G401 (cell line): ENCODE measurements around the gene MYOZ1. TPM values are rescaled to one million over a fixed set of nuclear protein-coding genes. Genes with fewer than 3 reads are reported as not detected.
"Not testable (repeated sequence)": the region's sequence is repeated elsewhere in the genome, so short reads cannot be mapped to it uniquely, and the experiment has no call there.

Experiments used
- DNase-seq: peaks from one replicate; pipeline ENCODE4 v3.0.0-alpha.2; 2015; ENCODE audit warnings: low spot score
- in situ Hi-C: cut with HindIII; loops from 2 replicates; pipeline ENCODE4 v1.10.0; 2016; ENCODE audit warnings: low sequenced_read_pairs, mixed read lengths
- total RNA-seq: library from RNA; depleted of rRNA; stranded (reverse); fragments of >200 nt; shearing (Covaris generic); gene quantifications from 2 replicates; pipeline ENCODE4 v1.2.3, GENCODE V29; 2014; rRNA removed

The MYOZ1 gene, protein sequence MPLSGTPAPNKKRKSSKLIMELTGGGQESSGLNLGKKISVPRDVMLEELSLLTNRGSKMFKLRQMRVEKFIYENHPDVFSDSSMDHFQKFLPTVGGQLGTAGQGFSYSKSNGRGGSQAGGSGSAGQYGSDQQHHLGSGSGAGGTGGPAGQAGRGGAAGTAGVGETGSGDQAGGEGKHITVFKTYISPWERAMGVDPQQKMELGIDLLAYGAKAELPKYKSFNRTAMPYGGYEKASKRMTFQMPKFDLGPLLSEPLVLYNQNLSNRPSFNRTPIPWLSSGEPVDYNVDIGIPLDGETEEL
- 1.2 TPM in 1 of 2 replicates, not detected in the other for total RNA-seq

DNA sequence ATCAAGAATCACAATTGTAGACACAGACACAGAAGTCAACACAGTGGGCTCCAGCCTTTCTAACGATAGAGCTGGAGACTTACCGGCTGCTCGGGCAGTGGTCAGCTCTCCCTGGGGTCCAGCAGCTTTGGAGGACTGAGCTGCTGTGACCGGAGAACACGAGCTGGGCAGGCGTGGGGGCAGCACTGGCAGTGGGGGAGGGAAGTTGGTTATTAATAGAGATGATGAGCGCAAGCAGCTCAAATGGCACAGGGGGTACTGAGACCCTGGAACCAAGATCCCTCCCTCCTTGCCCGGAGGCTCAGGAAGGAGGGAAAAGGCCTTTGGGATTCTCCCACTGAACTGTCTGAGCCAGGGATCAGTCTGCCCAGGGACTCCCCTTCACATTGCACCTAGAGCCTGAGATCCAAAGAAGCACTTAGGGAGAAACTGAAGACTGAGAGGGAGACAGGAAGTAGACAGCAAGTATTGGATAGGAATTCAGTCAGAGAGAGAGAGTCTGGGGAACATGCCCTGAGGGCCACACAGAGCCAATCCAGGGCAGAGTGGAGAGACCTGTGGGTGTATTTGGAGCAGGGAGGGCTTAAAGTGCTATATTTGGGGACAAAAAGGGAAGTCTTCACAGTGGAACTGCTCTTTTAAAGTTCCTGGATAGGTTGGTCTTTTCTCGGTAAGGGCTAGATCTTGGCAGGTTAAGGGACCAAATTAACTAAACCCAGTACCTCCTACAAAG is at the start of gene MYOZ1:
MYOZ1 (minus strand) TSS at position 147 of the 733 bp plus-strand sequence. CDS start 1,457 bp downstream, outside the sequence.
- in situ Hi-C loops, result no loop called here
- no peak for DNase-seq

DNA sequence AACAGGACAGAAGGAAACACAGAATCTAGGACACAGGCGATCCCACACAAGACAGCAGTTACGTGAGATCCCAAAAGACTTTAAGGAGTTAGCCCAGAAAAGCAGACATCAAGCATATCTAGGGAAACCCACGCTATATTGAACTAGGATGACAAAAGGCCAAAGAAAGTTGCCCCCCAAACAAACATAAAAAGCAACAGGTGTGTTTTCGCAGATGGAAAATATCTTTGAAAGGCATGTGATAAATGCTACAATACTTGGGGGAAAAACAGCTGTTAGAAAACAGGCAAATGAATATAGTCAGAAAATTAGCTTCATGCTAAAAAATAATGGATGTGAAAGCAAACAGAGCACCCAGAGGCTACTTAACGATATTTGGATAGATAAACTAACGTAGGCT is 49.5 kb upstream of the MYOZ1 start:
- in situ Hi-C loops, DNase-seq: not testable (repeated sequence)

DNA sequence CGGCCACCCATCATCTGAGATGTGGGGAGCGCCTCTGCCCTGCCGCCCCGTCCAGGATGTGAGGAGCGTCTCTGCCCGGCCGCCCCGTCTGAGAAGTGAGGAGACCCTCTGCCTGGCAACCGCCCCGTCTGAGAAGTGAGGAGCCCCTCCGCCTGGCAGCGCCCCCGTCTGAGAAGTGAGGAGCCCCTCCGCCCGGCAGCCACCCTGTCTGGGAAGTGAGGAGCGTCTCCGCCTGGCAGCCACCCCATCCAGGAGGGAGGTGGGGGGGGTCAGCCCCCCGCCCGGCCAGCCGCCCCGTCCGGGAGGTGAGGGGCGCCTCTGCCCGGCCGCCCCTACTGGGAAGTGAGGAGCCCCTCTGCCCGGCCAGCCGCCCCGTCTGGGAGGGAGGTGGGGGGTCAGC is 48.3 kb upstream of the MYOZ1 start:
- in situ Hi-C loops, DNase-seq: not testable (repeated sequence)

DNA sequence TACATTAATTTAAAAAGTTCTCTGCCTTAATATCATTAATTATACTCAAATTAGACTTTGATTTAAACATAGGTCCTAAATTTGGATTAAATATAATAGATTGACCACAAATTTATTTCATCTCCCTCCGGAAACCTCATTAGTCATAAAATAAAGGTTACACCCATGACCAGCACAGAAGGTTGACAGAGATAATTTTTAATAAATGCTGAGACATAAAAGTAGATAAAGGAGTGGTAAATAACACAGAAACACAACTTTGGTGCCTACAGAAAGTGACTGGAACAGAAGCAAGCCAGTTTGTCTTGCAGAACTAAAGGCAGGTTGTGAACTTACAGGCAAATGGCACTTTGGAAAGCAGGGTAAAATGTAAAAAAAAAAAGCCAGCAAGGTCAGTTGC is 46.4 kb upstream of the MYOZ1 start:
- DNase-seq, in situ Hi-C loops: not testable (repeated sequence)

DNA sequence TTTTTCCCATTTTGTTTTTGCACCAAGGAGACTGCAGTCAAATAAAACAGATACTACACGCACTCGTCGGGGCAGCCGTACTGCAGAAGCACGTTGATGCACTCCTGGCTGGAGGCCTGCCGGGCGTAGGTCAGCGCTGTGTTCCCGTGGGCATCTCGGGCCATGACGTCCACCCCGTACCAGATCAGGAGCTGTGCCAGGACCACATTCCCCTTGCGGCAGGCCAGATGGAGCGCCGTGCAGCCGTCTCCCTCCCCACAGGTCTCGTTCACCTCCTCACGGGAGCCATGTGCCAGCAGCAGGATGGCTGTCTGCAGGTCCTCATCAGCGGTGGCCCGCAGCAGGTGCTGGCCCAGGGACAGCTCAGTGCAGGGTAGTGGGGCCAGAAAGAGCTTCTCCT is 33.3 kb upstream of the MYOZ1 start:
- in situ Hi-C loops, DNase-seq: not testable (repeated sequence)

DNA sequence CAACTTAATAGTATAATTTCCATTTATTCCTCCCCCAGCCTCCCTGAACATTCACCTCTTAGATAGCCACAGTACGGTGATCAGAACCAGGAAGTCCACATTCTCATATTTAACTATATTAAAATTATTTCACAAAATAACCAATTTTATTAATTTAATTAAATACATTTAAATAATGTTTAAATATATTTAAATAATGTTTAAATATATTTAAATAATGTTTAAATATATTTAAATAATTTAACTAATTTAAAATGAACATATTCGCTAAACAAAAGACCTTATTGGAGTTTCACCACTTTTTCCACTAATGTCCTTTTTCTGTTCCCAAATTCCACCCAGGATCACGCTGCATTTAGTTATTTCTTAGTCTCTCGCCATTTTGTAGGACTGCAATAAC is 27.1 kb upstream of the MYOZ1 start:
- in situ Hi-C loops, DNase-seq: not testable (repeated sequence)

DNA sequence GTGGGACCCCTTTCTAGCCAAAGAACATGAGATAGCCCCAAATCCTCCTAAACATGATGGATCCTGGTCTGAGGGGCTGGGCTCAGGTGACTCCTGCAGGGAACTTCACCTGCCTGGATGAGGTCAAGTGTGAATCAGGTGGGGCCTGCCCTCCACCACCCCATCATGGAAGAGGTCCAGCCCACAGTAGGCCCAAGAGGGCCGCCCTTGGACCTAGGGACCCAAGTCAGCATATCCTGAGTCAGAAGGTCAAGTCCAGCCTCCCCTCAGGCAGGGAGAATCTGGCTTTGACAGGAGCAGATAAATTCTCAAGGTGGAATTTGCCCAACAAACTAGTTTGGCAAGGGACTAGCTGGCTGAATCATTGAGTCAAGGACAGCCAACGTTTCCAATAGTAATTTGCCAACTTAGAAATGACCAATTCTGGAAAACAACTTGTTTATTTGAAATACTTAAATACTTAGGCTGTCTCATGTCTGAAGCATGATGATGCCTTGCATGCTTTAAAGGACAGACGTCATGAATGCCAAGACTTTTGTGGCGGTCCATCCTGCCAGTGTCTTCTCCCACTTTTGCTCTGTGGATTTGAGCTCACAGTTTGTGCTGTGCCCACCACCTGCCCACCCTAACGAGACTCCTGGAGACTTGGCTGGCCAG is 25.0 kb upstream of the MYOZ1 start:
- in situ Hi-C loops, DNase-seq: not testable (repeated sequence)

DNA sequence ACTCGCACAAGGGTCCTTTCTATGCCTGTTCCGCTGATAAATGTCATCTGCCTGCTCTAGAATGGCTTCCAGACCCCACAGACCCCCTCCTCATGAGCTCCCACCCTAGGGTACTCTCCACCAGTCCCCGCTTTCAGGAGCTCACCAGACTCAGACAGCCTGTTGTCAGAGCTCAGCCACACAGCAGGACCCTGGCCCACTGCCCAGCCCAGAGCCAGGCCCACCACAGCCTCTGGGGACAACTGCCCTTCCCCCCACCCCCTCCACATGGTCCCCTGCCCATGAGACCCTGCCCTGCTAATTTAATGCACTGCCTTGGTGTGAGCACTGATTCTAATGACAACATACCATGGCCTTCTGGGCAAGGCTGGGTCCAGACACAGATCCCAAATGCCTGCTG is 24.3 kb upstream of the MYOZ1 start:
- in situ Hi-C loops, DNase-seq: not testable (repeated sequence)

DNA sequence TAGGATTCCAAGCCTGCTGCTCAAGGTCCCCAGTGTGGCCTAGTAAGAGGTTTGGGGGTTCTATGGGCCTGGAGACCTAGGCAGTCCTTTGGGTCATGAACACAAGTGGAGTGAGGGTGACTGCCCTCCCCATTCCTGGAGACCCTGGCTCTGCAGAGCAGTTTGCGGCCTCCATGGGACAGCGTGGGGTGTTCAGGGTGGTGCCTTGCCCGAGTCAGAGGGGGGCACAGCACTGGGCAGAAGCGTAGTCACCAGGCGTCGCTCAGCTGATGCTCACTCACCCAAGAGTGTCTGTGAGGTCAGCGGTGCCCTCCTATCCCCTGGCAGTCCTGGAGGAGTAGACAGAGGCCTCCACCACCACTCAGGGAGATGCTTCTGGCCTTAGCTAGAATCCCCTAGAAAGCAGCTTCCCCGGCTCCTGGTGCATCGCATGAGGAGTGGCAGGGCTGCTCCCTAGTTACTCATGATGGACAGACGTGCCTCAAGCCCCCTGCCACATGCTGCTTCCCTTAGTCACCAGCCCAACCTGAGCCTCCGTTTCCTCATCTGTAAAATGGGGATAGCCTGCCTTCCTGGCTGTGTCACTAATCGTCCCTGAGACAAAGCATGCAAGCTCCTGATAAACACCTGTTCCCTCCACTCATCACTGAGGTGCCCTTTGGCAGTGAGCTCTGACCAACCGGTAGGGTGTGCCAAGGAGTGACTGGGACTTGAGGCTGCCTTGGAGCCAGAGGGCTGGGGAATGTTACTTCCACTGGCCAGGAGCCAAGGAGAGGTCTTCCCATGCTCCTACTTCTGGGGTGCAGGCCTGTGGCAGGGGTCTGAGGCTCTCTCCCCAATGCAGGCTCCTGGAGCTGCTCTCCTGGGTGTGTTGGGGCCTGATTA is 23.1 kb upstream of the MYOZ1 start:
- DNase-seq, in situ Hi-C loops: not testable (repeated sequence)

DNA sequence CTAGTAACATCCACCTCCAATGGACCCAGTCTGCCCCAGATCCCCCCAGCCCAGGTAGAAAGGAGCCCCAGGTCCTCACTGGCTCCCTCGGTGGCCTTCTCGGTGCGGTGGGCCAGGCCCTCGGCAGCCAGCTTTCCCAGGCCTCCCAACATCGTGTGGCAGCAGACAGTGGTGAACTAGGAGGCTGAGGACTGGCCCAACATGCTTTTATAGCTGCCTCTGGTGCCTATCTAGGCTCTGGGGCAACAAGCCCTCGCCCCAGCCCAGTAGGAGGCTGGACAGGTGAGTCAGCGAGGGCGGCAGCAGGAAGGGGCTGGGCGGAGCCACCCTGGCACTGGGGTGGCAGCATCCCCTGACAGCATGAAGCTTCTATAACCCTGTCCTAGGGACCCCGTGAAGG is 22.3 kb upstream of the MYOZ1 start:
- DNase-seq, in situ Hi-C loops: not testable (repeated sequence)

DNA sequence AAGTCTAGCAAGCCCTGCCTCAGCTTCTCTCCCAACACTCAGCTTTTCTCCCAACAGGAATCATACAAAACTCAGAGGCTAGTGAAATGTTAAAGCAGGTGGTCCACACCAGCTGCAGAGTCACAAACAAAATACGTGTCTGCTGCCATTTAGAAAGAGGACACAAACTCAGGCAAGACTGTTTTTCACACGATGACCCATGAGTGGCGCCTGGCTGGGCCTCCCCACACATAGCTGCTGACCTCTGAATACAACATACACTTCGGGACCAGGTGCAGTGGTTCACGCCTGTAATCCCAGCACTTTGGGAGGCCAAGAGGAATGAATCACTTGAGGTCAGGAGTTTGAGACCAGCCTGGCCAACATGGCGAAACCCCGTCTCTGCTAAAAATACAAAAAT is 21.4 kb upstream of the MYOZ1 start:
- in situ Hi-C loops, DNase-seq: not testable (repeated sequence)

DNA sequence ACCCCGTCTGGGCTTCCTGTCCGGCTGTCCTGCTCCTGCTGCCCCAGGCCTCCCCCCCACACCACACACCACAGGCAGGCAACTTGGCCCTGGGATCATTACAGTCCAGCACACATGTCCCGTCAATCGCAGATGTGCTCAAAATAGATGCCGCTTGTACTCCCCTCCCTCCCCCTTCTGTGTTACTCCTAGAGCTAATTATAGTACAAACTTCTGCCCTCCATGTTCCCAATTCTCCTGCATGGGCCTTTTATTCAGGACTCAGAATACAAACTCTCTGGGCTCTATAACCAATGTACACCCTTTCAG is 14.7 kb upstream of the MYOZ1 start, which contains the start of gene SYNPO2L:
SYNPO2L (minus strand) TSS at position 40 of the 309 bp plus-strand sequence. CDS start 107 bp downstream, outside the sequence.
- in situ Hi-C loops, result no loop called here
- no peak for DNase-seq

DNA sequence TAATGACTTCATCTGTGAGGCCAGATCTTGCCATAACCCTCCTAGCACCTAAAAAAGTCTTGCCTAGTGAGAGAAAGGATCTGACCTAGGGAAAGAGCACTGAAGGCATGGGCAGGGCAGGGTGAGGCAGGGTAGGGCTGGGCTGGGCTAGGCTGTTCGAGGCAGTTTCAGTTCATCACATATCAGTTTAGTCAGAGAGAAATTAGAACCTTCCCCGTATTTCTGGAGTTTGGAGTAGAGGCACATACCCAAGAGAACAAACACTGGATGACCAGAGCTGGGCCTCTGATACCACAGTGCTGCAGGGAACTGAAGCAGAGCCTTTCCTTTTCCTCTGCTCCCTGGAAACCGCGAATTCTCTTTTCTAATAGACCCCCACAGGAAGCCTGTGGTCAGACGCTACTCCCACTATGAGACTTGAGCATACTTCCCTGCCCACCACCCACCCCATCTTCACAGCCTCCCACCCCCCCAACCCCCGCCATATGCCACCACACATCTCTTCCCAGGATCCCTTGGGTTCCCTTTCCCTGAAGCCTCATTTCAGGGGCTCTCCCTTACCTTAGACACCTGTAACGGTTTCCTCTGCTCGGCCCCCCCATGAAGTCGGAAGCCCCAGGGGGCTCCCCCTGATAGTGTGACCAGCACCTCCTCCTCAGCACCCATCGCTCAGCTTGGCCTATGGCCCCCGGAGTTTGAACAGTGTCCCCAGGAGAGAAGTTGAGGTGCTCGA is 14.1 kb upstream of the MYOZ1 start:
- in situ Hi-C loops, result no loop called here
- DNase-seq, result no peak

DNA sequence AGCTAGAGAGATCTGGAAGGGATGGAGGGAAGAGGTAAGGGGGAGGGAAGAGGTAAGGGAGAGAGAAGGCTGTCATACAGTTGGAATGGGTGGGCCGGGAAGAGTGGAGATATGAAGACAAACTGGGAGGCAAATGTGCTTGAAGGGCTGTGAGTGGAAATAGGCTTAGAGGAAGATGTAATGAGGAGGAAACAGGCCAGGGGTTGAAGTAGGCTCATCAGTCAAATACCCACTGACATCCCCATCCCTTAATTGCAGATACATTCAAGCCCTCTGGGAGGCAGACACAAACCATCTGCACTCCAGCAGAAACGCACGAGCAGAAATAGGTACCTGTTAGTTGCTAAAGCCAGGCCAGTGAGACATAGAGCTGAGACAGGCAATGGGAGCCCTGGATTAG is 12.4 kb upstream of the MYOZ1 start:
- peak; percentile 20 for DNase-seq
- in situ Hi-C loops, result no loop called here

DNA sequence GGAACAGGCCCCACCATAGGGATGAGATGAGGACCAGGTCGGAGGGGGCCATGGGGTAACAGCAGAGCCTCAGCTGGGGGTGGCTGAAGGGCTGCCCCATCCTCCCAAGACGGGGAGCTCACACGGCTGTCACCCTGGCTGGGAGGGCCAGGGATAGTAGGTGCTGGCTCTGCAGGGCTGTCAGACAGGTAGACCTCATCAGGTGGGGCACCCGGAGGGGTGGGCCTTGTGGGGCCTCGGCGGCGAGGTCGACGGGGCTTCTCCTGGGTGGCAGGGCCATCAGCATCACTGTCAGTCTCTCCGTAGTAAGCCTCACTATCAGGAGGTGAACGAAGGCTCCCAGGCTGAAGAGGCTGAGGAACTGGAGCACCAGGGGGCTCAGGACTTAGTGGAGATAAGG is 11.9 kb upstream of the MYOZ1 start:
- in situ Hi-C loops, result no loop called here
- no peak for DNase-seq

DNA sequence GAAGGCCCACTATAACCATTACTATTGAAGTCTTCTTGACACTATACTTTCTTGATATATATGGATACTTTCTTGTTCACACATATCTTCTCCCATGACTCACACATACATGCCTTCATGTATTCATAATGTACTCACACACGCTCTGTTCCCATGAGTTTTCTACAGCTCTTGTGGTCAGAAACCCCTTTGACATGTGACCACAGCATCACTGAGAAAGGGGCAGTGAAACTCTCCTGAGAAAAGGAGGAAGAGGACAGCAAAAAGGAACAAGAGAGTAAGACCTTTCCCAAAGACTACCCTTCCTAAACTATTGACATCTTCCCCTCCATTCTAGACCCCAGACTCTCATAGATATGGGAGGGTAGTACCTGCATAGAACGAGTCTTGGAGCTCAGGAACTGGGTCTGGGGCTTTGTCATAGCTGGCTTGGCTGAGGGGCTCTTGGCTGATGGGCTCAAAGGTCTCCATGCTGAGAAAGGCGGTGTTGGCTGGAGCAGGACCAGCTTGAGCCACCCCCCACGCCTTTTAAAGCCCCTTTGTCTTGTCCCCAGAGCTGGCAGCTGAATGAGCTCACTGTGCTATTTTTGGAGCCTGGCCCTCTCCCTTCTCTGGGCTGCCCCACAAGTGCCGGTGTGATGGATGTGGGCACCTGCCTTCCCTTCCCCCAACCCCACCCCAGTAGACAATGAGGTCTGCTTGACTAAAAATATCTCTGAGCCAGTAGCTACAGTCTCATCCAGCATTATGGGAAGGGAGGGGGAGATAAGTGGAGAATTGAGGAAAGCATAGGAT is 9.5 kb upstream of the MYOZ1 start:
- no peak for DNase-seq
- in situ Hi-C loops, result no loop called here

DNA sequence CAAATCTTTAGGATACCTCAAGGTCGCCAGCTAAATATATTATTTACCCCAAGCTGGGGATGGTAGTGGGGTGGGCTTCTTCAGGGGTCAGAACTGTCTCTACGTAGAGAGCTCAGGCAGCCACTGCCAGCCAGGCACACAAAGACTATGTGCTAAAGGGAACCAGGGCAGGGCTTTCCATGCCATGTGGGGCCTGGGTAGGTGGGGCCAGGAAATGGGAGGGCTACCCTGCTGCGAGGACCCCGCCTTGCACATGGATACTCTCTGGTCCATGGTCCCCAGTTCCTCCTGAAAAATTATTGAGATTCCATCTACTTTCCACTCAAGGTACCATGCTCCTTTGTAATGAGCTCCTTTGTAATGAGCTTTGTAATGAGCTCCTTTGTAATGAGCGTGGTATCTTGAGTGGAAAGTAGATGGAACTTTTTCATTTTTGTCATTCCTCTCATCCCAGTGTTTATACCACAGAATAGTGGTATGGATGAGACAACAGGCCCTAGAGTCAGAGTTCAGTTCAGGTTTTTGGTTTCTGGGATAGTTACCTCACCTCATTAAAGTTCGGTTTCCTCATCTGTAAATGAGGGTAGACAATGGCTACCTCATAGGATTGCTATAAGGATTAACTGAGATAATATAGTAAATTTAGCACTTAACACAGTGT is 8.7 kb upstream of the MYOZ1 start:
- in situ Hi-C loops, result no loop called here

More for the DNA sequence above, 8.7 kb upstream of the MYOZ1 start:
- DNase-seq, result no peak
